GM13977 (cell line): ENCODE measurements around the gene SPATA2.
A peak's percentile ranks its signal among the peaks of the same experiment; 100 is the strongest.

Experiments used
- DNase-seq: peaks from one replicate; pipeline ENCODE4 v3.0.0; 2012; ENCODE audit warnings: low spot score
- in situ Hi-C: fragments of 300-500 bp; cut with MboI; formaldehyde crosslinking; loops from one replicate; pipeline ENCODE4 v1.12.0; 2022; ENCODE audit warnings: low sequenced_read_pairs, low pct_unique_long_range_greater_than_20kb, mixed read lengths, inconsistent platforms; ENCODE audit not compliant: unreplicated experiment
- TF ChIP-seq, protein P1 (sequence below): IDR thresholded peaks from 2 replicates; pipeline ENCODE4 v1.5.1; 2012; ENCODE audit warnings: mild to moderate bottlenecking, control low read depth; ENCODE audit not compliant: insufficient read depth; ENCODE audit errors: extremely low read depth, missing control alignments

The SPATA2 gene

DNA sequence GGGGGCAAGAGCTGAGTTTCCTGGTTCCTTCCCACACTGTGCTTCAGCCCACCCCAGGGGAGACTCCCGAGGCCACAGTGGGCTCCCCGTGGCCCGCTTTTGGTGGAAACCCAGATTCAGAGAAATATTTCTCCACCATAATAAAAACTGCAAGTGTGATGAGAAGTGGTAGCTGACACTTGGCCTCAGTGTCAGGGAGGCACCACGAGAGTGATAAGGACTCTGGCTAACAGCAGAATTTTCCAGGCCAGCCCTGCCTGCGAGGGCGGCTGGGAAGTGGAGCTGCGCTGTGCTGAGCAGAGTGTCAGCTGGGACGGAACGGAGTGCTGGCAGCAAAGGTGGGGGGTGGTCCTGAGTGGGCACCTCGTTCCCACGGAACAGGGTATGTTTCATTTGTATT is 22.5 kb downstream of the SPATA2 start:
- in situ Hi-C loops = no loop called here
- no peak for DNase-seq
- TF ChIP-seq, protein P1, sequence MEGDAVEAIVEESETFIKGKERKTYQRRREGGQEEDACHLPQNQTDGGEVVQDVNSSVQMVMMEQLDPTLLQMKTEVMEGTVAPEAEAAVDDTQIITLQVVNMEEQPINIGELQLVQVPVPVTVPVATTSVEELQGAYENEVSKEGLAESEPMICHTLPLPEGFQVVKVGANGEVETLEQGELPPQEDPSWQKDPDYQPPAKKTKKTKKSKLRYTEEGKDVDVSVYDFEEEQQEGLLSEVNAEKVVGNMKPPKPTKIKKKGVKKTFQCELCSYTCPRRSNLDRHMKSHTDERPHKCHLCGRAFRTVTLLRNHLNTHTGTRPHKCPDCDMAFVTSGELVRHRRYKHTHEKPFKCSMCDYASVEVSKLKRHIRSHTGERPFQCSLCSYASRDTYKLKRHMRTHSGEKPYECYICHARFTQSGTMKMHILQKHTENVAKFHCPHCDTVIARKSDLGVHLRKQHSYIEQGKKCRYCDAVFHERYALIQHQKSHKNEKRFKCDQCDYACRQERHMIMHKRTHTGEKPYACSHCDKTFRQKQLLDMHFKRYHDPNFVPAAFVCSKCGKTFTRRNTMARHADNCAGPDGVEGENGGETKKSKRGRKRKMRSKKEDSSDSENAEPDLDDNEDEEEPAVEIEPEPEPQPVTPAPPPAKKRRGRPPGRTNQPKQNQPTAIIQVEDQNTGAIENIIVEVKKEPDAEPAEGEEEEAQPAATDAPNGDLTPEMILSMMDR = no peak

DNA sequence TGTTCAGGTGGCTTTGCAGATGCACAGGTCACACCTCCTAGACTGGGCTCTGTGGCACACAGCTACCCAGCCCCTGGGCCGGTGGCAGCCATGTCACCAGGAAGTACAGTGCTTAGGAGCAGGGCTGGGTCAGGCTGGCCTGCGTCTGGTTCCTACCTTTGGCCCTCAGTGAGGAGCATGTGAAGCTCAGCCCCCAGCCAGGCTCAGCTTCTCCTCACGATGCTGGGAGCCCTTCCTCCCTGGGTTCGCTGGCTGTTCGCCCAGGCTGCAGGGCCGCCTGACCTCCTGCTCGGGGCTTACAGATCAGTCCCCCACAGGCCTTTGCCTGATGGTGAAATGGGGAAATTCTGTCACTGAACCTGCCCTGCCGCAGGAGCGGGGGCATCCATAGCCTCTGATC is 23.1 kb downstream of the SPATA2 start:
- TF ChIP-seq, protein P1 = no peak
- DNase-seq = no peak
- in situ Hi-C loops = no loop called here

DNA sequence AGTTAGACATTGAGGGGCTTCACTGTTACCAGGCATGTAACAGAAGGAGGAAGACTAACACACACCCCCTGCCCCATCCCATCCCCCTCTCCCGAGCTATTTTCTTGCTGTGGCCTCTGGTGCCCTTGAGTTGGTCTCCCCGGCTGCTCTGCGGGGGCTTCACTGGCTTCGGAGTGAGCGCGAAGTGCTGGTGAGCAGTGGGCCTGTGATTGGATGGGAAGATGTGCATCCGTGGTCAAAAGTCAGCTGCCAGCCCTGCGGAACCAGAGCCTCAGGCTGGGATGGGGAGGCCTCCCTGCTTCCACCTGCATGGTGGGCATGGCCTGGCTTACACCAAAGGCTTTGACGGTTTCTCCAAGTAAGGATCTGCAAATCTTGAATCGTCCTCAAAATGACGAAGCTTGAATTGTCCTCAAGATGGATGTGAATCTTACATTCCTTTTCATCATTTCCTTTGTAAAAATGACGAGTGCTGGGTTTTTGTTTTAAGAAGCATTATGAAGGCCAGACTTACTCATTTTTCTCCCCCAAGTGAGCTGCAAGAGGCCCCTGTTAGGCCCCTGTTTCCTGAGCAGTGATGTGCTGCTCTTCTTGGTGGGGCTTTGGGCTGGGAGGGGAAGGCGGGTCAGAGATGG is 23.7 kb downstream of the SPATA2 start:
- TF ChIP-seq, protein P1 = no peak
- no peak for DNase-seq
- in situ Hi-C loops = no loop called here

DNA sequence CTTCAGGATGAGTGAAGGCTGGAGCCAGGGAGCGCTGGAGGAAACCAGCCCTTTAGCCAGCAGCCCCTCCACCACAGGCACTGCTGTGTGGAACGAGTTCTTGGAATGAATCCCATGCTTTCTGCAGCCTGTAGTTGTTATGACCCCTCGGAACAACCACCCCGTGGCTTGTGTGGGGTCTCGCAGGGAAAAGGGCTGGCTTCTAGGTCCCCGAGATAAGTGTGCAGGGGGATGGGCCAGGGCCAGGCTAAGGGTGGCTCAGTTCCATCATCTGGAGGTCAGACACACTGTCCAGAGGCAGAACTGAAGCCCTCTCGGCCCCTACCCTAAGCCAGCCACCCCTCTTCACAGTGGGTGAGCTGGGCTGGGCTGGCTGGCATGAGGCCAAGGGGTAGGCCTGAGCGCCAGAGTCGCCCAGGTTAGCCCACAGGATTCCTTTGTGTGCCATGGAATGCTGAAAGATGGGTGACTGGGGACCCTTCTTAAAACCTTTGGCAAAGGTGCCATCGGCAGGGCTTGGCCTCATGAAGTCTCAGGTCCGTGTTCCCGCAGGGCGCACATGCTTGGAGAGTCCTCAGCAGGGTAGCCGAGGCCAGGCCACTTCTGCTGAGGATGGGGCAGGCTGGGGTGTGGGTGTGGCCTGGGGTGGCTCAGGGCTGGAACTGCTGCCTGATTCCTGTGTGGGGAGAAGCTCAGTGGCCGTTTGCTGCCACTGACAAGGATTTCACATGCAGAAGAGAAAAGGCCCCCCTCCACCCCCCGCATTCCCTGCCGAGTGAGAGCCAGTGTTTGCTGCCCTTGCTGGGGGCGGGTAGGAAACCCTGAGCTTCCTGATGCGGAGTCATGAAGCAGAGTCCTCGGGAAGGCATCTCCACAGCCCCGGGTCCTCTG is 24.6 kb downstream of the SPATA2 start:
- in situ Hi-C loops = no loop called here
- TF ChIP-seq, protein P1 = no peak
- DNase-seq = no peak

DNA sequence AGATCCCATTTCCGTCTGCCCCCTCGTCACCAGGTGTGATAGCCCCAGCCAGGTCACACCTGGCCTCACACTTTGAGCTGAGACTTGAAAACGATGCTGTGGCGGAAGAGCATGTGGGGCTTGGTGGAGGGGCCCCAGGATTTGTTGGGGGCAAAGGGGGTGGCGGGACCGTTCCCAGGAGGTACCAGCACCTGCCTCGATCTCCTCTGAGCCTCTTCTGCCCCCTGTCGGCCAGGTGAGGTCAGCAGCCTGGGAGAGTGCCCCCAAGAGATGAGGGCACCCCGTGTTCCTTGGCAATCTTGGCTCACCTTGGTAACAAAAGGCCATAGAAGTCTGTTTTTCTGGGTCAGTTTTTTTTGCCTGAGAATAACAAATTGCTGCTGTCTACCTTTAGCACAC is 25.4 kb downstream of the SPATA2 start:
- TF ChIP-seq, protein P1 = peak; percentile 44
- in situ Hi-C loops = no loop called here
- no peak for DNase-seq

DNA sequence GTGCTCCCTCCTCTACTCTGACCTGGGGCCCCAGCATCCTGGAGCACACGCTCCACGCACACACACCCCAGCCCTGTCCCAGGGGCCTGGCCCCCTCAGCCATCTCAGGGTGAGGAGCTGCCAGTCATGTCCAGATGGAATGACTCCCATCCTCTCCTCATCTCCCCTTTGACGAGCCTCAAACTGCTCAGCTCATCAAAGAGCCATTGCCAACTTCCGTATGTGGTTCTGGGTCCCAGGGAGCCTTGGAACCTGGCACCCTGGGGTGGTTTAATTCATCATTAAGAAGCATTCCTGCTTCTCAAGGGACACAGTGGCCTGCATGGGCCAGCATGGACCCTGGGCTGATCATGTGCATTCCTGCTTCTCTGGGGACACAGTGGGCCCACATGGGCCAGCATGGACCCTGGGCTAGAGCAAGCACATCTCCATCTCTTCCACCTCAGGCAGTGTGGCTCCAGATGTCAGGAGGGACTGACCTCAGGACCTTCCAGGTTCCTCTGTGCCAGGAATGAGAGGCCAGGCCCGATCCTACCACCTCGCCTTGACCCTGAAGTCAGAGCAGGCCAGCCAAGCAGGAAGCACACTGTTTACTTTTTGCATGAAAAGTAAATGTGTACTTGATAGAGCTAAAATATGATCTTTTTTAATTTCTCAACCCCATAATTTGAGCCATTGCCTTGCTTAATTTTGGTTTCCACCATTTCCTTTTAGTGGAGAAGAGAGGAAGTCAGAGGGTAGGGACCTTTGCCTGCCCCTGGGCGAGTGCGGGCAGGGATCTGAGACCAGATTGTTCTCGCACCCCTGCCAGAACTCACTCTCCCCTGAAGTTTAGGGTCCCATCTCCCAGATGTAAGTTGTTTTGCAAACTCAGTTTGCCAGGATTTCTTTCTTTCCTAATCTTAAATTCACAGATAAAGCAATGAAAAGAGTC is 26.1 kb downstream of the SPATA2 start:
- in situ Hi-C loops = no loop called here

More for the DNA sequence above, 26.1 kb downstream of the SPATA2 start:
- TF ChIP-seq, protein P1 = no peak
- no peak for DNase-seq
